Right lung (tissue), 5 donors: ENCODE data around the gene ADD2. TPM values are rescaled to one million over a fixed set of nuclear protein-coding genes. Genes with fewer than 3 reads are reported as not detected.

Source experiments
- DNase-seq, 2 donors: peaks; one replicate each; pipeline ENCODE4 v3.0.0-alpha.2; 2013
- polyA plus RNA-seq, 5 donors: library from polyadenylated mRNA; unstranded; fragments of 120-200 nt; gene quantifications; one replicate each; pipeline versions ENCODE4 v1.2.1 to v1.2.3, GENCODE V29; 2013; ENCODE audit warnings: inconsistent platforms in 1 of 5, low replicate concordance in 1 of 5; ENCODE audit not compliant: insufficient read length in 5 of 5, insufficient read depth in 1 of 5

The ADD2 gene
- polyA plus RNA-seq, 5 donors, result 5.2 to 7.5 (median 6.4) TPM

DNA sequence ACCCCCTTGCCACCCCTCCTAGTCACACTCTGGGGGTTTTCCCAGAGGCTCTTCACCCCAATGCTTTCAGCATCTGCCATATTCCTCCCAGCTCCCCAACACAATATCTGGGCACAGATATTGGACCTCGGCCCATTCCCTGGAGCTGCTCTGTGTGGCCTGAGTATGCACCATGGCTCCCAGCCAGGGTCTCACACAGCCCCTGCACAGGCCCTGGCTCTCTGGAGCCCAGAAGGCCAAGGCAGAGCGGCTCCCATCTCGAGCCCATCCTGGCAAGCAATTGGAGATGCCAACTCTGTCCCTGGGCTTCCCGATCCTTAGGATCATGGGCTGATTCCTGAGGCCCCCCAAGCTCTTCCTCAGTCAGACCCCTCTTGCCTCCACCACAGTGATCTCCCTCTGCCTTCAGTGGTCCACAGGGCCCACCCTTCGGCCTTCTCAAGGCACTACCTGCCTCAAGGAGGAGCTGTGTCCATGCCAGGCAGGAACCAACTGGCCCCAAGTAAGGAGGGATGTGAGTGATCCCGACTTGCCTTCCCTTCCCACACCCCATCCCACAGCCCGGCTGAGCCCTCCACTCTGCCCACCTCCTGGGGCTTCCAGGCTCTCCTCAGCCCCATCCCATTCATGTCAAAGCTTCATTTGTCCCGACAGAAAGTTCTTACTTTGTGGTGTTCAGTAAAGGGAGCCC, 62.7 kb downstream of the ADD2 start:
- DNase-seq, result no peak

DNA sequence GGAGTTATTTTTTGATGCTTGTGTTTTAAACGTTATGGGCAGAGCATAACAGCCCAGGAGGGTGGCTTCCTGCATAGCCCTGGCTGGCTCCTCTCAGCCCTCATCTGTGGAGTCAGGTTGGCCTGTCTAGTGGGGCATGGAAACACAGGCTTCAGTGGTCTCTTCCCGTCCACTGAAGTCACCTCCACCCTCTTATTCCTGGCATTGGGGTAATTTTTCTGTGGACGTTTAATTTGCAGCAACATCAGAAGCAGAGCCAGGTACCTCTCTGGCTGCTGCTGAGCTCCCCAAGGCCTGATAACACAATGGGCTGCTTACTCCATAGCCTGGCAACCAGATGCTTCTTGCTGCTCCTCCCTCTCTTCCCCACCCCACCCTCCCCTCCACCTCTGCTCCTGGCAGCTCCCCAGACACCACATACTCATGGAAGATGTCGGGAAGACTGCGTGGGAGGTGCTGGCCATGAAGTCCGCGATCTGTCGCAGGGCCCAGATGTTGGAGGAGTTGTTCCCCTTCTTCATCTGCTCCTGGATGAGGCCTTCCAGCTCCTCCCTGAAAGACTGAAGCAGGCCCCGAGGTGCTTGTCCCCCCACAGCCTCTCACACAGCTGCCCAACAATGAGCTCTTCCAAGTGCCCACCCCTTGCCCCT, 64.0 kb downstream of the ADD2 start:
- DNase-seq, result no peak

DNA sequence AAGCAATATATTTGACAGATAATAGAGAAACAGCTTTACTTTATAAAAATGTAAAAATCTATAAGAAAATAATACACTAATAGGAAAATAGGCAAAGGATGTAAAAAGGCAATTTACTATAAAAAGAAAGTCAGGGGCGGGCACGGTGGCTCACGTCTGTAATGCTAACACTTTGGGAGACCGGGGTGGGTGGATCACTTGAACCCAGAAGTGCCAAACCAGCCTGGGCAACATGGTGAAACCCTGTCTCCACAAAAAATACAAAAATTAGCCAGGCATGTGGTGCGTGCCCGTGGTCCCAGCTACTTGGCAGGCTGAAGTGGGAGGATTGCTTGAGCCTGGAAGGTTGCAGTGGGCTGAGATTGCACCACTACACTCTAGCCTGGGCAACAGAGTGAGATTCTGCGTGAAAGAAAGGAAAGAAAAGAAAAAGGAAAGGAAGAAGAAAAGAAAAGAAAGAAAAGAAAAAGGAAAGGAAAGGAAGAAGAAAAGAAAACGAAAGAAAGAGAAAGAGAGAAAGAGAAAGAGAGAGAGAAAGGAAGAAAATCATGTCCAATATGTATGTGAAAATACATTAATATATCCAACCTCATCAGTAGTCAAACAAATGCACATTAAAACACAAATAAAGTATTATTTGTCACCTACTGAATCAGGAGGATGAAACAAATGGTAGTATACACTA, 65.1 kb downstream of the ADD2 start:
- no peak for DNase-seq

DNA sequence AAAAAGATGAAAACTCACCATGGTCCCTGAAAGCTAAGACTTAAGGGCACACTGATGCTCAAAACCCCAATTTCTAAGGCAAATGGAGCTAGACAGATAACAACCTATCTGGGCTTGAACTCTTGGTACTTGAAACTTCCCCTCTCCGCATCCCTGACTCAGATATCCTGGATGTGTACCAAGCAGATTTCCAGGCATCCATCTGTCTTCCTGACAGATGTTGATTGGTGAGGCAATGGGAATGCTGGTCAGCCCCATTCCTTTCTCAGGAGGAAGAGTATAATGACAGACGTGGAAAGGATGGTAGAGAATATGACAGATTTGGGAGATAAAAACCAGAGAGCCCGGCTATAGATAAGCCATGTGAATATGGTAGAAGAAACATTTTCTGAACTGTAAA, 69.2 kb downstream of the ADD2 start:
- no peak for DNase-seq

DNA sequence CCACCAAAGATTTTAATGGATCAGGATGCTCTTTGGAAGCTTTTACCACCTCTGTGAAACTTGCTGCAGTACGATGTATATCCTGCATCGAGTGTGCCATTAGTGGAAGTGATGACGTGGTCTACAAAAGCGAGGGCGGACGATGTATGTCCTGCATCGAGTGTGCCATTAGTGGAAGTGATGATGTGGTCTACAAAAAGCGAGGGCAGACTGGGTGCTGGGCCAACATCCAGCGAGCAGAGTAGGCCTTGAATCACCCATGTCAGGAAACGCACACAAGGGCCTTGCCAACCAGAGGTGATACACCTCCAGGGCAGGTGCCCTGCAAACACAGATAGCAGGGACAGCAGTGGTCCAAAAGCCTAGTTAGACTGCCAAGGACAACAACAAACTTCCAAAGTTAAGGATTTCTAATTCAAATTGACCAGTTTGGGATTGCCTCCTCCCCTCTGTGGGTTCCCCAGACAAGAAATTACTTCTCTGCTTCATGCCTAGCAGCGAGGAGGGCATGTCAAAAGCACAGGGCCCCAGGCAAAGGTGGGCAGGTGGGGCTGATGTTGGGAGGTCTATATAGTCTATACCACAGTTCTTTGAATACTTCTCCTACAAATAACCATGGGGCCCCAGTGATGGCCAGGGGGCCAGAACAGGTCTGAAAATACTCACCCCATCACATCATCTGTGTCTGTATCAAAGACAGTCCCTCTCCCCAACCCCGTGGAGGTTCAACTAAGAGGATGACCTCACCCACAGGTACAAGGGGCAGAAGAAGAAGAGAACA, 70.2 kb downstream of the ADD2 start:
- no peak for DNase-seq

DNA sequence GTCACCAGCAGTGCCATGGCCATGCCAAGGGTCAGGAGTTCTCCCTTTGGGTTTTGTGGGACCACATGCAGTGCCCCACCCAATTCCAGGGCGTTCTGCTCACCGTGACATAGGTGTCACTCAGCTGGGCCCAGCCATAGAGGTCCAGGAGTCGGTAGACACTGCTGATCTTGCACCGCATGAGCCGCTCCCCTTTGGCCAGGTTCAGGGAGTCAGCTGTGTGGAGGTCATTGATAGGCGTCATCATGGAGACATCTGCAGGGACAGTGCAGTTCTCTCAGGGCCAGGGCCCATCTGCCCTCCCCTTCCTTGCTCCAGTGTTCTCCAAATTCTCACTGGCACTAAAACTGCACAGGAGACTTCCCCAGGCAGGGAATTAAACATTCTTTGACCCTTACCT, 71.9 kb downstream of the ADD2 start:
- DNase-seq, result no peak

DNA sequence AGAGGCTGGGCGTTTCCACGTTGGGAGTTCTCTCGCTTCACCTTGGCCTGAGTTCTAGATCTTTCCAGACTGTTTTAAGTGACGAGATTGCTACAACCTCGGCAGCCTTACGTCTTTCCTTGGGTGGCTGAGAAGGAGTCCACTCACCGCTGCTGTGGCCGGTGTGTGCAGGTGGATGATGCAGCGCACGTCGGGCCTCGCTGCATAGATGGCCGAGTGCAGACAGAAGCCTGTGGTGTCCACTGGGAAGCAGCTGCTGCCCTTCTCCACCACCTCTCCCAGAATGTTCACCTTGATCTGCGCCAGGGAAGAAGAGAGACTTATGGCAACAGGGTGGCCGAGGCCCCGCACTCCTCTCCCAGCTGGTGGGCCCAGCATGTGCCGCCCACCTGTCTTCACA, 75.7 kb downstream of the ADD2 start:
- DNase-seq, result no peak

DNA sequence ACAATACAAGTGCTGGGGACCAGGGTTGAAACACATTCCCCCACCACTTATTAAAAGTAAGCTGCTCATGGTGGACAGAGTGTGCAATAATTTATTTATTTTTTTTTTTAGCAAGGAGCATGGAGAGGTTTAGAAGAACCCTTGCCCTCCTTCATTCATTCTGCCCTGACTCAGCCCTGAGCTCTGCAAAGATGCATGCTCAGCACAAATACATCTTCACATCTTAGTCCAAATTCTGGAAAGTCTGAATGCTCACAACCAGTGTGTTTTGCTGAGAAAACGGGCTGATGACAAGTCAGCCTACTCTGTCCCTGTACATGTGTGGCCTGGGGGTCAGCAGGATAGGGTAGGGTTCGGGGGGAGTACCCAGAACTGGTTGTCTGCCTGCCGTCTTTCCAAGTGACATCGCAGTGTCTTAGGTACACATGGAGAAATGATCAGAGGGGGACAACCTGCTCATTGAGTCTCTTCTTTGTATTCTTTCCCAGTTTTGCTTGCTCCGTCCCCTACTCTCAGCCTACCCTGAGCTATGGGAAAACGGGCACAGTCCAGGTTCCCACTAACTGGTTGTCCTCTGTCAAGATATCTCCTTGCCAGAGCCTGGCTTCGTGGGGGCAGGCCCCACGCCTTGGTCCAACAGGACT, 76.4 kb downstream of the ADD2 start:
- DNase-seq, result no peak

DNA sequence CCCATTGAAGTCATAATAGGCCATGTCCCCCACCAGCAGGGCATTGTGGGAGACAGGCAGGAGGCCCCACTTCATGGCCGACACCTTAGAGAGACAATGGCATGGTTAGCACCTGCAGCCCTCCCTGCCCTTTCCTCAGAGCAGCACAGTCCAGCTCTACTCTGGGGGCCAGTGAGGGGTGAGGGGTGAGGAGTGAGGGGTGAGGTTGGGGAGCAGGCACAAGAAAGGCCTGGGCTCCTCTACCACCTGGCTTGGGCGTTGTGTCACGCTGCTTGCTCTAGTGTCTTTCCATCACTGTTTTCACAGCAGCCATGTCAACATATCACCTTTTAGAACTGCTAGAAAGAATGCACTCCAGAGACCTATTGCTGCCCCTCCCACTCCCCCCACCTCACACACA, 77.2 kb downstream of the ADD2 start:
- DNase-seq, result no peak

DNA sequence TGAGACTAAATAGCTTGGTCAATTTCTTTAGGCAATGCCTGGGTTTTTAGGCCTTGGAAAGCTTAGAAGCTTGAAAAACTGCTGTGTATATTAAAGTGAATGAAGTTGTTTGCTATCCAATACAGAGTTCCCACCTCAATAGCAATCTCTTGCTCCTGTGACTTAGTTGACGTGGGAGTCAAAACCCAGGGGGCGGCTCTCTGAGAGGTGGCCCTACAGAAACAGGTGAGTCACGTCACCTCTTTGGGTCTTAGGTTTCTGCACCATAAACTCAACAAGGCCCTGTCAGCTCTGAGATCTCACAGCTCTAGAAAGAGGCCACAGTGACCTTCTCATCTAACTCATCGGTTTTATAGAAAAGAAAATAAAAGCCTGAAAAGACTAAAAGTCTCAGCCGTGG, 79.6 kb downstream of the ADD2 start:
- DNase-seq, result no peak

DNA sequence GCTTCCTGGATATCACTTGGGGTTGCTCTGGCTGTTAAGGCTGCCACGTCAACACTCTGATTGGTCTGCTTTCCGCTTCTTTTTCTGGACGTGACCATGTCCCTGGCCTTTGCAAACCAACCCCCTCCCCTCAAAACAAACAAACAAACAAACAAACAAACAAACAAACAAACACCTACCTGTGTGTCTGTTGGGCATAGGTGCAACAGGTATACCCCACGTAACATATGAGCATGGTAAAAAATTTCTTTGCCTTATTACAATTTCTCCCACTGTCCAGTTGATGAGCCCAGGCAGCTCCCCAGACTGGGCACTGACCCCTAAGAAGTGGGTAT, 80.6 kb downstream of the ADD2 start:
- DNase-seq, result no peak

DNA sequence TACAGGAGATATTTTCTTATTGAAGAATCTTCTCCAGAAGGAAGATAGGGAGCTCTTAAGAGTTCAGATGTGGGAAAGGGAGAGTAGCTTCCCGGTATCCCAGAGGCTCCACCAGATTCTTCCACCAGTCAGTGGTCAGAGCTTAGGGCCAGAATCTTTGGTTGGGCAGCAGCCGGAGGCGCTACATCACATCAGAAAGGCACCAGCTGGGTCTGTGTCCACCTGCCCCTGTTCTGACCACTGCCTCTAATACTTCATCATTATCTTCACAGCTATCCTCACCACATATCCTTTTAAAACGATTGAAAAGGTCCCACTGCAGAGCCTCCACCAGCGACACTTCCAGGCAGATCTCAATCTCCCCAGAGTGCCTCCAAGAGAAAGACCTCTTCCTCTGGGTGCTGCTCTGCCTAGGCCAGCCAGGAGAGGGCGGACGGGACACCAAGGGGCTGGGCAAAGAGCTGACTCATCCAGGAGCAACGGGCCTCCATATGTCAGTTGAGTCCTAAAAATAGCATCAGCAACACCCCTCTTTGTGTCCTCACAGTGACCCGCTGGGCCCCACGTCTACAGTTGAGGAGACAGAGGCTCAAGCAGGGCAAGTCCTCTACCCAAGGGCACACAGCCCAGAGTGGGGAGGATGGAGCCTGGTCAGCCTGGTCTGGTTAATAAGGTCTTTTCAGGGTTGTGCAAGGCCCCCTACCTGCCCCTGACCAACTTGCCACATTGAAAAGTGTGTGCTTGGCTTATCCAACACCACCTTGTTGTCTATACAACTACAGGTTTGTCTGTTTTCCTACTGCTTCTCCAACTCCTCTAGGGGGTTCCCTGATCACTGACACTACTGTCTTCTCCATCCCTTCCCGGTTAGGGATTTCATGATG, 81.2 kb downstream of the ADD2 start:
- DNase-seq, result no peak

DNA sequence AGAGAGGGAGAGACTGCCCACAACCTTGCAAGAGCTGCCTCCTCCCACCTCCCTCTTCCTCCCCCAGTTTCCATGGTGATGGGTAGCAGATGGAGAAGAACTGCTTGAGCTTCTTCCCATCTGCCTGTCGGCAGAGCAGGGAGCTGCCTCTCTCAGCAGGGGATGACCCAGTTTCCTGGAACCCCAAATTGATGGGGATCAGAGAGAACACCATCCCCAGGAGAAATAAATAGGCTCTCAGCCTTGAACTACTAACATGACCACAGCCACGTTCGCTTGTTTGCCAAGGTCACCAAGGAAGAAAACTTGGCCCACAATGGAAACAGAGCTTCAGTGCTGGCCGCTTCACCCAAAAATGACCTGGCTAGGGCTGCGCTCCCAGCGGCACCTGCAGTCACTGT, 82.2 kb downstream of the ADD2 start:
- DNase-seq, result no peak

DNA sequence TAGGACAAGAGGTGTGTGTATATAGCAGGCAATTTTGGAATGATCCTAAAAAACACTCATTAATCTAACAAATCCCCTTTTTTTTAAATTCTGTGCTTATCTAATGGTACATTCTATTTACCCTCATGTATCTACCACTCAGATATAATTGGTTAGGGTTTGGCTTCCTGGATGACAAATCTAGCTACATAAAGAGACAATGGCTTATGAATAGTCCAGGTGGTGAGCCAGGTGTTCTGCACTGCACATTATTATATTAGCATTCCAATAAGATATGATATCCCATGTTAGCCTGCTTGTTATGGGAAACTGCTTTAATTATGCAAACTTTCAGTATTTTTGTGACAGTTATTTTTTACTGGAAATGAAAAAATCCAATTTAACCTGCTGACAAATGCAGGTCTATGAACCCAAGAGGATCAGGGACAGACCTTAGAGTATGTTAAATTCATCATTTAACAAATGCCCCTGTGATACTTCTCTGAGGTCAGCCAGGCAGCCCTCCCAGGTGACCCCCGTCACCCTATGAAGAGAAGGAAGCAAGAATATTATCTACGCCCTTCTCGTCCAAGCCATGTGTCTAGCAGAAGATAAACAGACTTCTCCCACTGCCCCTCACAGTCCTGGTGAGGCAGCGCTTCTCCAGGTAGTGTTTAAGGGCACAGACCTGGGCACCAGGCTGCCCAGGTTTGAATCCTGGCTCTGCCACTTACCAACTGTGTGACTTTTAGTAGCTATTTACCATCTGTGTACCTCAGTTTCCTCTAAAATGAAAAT, 83.0 kb downstream of the ADD2 start:
- no peak for DNase-seq

DNA sequence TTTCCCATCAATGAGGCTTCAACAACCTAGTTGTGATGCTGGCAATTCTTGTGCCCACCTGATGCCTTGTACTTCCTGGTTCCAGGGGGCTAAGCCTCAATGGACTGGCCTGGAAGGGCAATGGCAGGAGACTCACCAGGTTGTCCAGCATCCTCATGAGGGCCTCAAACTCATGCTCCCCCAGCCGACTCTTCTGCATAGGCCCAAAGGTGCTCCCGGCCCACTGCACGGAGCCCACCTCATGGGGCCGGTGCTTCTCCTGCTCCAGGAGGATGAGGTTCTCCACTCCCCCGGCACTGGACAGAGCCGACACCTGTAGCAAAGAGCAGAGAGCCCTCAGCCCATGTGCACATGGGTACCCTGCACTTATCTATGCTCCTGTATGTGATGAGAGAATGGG, 84.5 kb downstream of the ADD2 start:
- no peak for DNase-seq

DNA sequence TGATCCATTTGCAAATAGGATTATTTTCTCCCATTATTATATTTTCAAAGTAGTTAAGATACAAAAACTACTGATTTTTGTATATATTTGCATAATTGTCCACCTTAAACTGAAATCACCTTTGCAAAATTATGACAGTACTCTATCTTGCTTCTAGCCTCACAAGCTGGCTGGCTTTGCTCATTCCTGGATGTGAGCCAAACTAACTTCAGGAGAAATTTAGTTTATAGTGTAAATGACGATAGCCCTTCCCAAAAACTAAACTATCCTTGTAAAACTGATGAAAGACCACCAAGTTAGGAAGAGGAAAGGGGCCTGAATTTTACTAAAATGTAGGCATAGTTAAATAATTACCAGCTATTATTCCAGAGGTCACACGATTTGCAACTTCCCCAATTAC, 87.3 kb downstream of the ADD2 start:
- DNase-seq, result no peak

DNA sequence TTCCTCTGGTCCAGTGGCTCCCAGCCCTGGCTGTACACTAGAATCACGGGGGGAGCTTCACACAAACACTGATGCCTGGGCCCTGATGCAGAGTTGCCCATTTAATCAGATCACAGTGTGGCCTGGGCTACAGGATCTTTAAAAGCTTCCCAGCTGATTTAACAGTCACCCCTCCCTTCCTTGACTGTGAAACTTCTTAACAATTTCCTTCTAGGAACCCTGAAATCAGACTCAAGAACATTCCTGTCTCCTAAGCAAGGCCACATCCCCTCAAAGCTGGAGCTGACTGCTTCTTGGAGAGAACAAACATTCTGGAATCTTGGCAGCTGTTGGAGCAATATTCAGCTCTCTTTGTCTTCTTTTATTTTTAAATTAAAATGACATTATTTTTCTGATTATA, 88.7 kb downstream of the ADD2 start:
- peak; percentile 29 to 37 for DNase-seq

DNA sequence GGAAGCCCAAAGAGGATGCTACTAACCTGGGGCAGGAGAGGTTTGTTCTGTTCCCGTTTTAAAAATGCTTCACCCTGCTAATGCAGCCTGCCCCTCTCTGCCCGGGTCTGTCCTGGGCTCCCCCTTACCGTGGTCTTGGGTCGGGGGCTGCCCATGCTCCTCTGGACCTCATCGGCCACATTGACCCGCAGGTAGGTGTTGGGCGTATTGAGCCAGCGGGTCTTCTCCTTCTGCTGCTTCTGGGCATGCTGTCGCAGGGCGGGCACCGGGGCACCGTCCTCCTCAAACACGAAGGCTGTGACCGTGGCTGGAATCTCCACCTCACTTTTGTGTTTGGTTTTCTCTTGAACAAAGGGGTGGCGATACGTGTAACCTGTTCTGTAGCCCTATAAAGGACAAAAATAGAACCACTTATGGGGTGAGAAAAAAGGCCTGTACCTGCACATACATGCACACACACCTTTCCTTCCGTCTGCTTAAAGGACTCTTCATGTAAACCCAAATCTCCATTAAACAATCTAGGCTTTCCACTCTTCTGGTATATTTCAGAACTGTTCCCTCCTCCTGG, 89.3 kb downstream of the ADD2 start:
- peak; percentile 12 to 13 for DNase-seq

DNA sequence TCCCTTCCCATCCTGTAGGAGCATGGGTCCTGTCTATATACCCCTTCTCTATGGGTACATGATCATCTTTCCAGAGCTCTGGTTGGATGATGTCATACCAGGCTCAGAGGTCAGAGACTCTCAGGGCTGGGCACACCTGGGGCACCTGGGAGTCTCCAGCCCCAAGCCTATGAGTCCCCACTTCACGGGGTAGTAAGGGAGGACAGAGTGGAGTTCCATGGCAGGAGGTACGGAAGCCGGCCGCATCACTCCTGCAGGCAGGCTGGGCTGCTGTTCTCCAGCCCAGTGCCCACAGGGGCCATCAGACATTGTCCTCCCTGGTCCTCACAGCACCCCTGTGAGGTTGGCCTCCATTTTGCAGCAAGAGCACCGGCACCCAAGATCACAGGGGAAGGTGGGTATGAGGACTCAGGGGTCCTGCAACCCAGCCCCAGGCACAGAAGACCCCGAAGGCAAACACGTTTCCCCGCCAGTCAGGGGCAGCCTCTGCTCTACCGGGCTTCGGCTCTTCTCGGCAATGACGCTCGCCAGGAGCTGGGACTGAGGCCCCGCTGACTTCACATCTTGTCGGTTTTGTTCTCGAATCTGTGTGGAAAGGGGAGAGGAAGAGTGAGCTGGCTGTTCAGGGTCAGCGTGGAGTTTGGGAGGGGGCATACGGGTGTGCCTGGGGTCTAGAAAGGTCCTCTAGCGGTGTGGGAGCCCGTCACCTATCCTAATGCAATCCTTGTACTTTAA, 91.5 kb downstream of the ADD2 start:
- no peak for DNase-seq
